BLaER1 treated with 17β-estradiol and CSF1 and Interleukin-3, amounts not matched to agents 10 nM and 100 nM (cell line): ENCODE data around the gene CD7.

Experiments used
- H3K27ac ChIP-seq, 11 experiments: shearing (Covaris generic); formaldehyde crosslinking; 2 replicates each; pipeline ENCODE4 v1.8.1; 2022
- H3K27me3 ChIP-seq, 11 experiments: shearing (Covaris generic); formaldehyde crosslinking; 2 replicates each; pipeline ENCODE4 v1.8.1; 2022
- H3K36me3 ChIP-seq, 11 experiments: shearing (Covaris generic); formaldehyde crosslinking; 2 replicates each; pipeline ENCODE4 v1.8.1; 2022
- H3K4me1 ChIP-seq, 10 experiments: shearing (Covaris generic); formaldehyde crosslinking; 2 replicates each; pipeline ENCODE4 v1.8.1; 2022
- H3K4me2 ChIP-seq, 11 experiments: shearing (Covaris generic); formaldehyde crosslinking; 2 replicates each; pipeline ENCODE4 v1.8.1; 2022
- H3K4me3 ChIP-seq, 10 experiments: shearing (Covaris generic); formaldehyde crosslinking; 2 replicates each; pipeline ENCODE4 v1.8.1; 2022
- H3K9ac ChIP-seq, 11 experiments: shearing (Covaris generic); formaldehyde crosslinking; 2 replicates each; pipeline ENCODE4 v1.8.1; 2022
- H3K9me3 ChIP-seq, 11 experiments: shearing (Covaris generic); formaldehyde crosslinking; replicated peaks in 1 of 11; 2 replicates each; pipeline ENCODE4 v1.8.1; 2022
- H4K20me1 ChIP-seq, 11 experiments: shearing (Covaris generic); formaldehyde crosslinking; 2 replicates each; pipeline ENCODE4 v1.8.1; 2022
- Cebpa-rat ChIP-seq, 11 experiments: shearing (Covaris generic); IDR thresholded peaks; 2 replicates each; pipeline ENCODE4 v1.8.1; 2022

CD7 gene

DNA sequence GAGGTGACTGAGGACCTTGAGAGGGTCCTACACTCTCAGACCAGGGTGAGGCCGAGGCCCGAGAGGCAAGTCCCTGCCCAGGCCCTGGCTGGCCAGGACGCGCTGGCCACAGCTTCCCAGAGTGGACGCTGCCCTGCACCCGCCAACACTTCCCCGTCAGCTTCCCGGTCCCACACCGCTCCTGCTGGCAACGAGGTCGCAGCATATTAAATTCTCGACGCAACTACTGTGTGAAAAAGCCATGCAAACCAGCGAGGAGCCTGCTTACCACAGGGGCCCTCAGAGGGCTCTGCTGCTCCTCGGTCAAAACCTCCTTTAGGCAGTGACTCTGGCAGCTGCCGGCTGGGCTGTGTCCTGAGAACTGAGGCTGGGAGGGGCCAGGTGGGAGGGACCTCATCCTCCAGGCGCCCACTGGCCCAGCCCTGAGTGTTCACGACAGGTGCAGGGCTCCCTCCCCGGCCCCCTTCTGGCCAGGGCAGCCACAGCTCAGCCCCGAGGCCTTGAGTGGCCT lies 39.5 kb upstream of the CD7 start:
- no peak overlapping the region for H3K4me3 ChIP-seq
- H4K20me1 ChIP-seq, result peaks cover 0 to 10% (median 0%) of the 10 kb centered on the region in 11 experiments; a peak in 6 of 22 replicates
- no peak for TF ChIP-seq Cebpa-rat (IDR thresholded peaks at IDR 0.05)
- H3K9ac ChIP-seq, result peak overlapping the region in 1 of 11 experiments; percentile 27; a peak in 2 of 22 replicates
- peak overlapping the region in 4 of 11 experiments; percentile 6 to 35 (median 26); a peak in 4 of 22 replicates for H3K4me2 ChIP-seq
- H3K27ac ChIP-seq, result no peak overlapping the region
- no peaks in the 10 kb centered on the region; a peak in 1 of 22 replicates for H3K27me3 ChIP-seq
- H3K36me3 ChIP-seq, result no peaks in the 10 kb centered on the region
- H3K9me3 ChIP-seq, result peaks cover 0 to 5% (median 0%) of the 10 kb centered on the region in 11 experiments; a peak in 6 of 22 replicates
- peaks cover 9 to 68% (median 50%) of the 10 kb centered on the region in 10 experiments; a peak in 19 of 20 replicates for H3K4me1 ChIP-seq

DNA sequence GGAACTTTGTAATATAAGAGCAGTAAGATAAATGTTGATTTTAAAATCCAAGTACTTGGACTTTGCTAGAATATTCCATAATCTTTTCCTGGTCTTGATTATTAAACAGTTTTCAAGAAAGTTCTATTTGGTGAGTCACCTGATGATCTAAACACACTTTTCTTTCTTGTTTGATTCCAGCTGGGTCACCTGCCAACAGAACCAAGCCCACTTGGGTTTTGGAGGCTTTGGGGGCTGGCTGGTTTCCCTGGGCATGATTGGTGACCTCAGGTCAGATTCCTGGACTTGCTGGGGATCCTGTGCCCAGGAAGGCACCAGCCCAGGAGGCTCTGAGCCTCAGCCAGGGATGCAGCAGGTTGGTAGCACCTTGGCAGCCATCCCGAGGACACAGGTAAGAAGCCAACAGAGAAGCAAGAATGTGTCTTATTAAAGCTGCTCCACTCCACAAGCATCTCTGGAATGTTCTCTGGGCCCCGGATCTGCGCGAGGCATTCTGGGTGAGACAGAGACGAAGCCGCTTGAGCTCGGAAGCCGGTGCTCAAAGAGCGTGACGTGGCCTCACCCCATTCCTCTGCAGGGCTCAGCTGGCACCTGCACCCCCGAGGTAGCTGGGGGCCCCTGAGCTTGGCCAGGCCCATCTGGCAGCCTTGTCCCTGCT lies 38.5 kb upstream of the CD7 start:
- H3K27me3 ChIP-seq, result peaks cover 0 to 7% (median 0%) of the 10 kb centered on the region in 11 experiments; a peak in 4 of 22 replicates
- H3K4me3 ChIP-seq, result no peak overlapping the region
- H4K20me1 ChIP-seq, result peaks cover 0 to 19% (median 7%) of the 10 kb centered on the region in 11 experiments; a peak in 10 of 22 replicates
- H3K36me3 ChIP-seq, result no peaks in the 10 kb centered on the region
- no peak overlapping the region for H3K9ac ChIP-seq
- peaks cover 18 to 78% (median 60%) of the 10 kb centered on the region in 10 experiments for H3K4me1 ChIP-seq
- H3K27ac ChIP-seq, result no peak overlapping the region
- no peak for TF ChIP-seq Cebpa-rat (IDR thresholded peaks at IDR 0.05)
- H3K4me2 ChIP-seq, result peak overlapping the region in 3 of 11 experiments; percentile 29 to 35 (median 34); a peak in 7 of 22 replicates
- peaks cover 0 to 5% (median 0%) of the 10 kb centered on the region in 11 experiments; a peak in 6 of 22 replicates for H3K9me3 ChIP-seq

DNA sequence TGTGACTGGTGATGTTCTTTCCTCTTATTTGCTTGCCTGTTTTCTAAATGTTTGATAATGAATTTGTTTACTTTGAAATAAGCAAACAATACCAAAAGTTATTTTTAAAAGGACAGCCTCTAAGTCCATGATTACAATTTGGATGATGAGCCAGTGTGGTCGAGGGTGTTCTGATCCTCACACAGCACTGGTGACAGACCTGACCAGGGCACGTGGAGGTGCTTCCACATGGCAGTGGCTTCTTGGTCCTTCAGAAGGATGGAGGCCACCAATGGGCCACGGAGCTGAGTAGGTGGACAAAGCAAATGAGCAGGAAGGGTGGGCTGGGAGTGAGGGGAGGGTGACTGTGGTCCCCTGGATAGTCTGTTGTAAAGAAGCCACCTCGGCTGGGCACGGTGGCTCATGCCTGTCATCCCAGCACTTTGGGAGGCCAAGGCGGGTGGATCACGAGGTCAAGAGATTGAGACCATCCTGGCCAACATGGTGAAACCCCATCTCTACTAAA lies 37.4 kb upstream of the CD7 start:
- Histone ChIP-seq H3K4me3 (no peak overlapping the region), H3K9ac (no peak overlapping the region), H3K4me1 (peaks cover 18 to 89% (median 70%) of the 10 kb centered on the region in 10 experiments), H3K4me2 (peak overlapping the region in 4 of 11 experiments; percentile 85 to 92 (median 90); a peak in 5 of 22 replicates), H3K9me3 (peaks cover 0 to 5% (median 0%) of the 10 kb centered on the region in 11 experiments; a peak in 6 of 22 replicates), H3K36me3 (no peaks in the 10 kb centered on the region), H3K27ac (no peak overlapping the region), H4K20me1 (peaks cover 0 to 29% (median 11%) of the 10 kb centered on the region in 11 experiments; a peak in 10 of 22 replicates), H3K27me3 (peaks cover 0 to 11% (median 0%) of the 10 kb centered on the region in 11 experiments; a peak in 4 of 22 replicates)
- TF ChIP-seq Cebpa-rat (IDR thresholded peaks at IDR 0.05), result no peak

DNA sequence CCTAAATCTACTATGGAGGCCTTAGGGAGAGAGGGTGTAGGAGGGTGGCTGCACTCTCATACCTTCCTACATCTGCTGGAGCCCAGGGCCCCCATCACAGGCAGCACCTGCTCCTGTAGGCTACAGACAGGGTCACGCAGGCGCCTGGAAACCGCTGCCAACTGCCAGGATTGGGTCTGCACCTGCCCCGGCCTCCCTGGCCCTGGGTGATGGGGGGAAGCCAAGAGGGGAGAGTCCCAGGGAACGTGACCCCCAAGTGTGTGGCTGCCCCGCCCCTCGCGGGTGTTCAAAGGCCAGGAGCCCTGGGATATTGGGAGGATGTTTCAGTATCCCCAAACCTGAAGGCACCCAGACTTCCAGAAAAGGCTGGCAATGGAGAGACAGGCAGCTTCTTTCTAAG lies 36.1 kb upstream of the CD7 start:
- H3K4me2 ChIP-seq, result peak overlapping the region in 8 of 11 experiments; percentile 30 to 92 (median 87); a peak in 15 of 22 replicates
- no peak overlapping the region for H3K9ac ChIP-seq
- H3K9me3 ChIP-seq, result no peaks in the 10 kb centered on the region
- H3K4me3 ChIP-seq, result no peak overlapping the region
- peaks cover 13 to 92% (median 74%) of the 10 kb centered on the region in 10 experiments; a peak in 19 of 20 replicates for H3K4me1 ChIP-seq
- H4K20me1 ChIP-seq, result peaks cover 0 to 33% (median 11%) of the 10 kb centered on the region in 11 experiments; a peak in 10 of 22 replicates
- H3K27ac ChIP-seq, result no peak overlapping the region
- TF ChIP-seq Cebpa-rat (IDR thresholded peaks at IDR 0.05), result no peak
- H3K27me3 ChIP-seq, result peaks cover 0 to 11% (median 0%) of the 10 kb centered on the region in 11 experiments; a peak in 4 of 22 replicates
- no peaks in the 10 kb centered on the region for H3K36me3 ChIP-seq

DNA sequence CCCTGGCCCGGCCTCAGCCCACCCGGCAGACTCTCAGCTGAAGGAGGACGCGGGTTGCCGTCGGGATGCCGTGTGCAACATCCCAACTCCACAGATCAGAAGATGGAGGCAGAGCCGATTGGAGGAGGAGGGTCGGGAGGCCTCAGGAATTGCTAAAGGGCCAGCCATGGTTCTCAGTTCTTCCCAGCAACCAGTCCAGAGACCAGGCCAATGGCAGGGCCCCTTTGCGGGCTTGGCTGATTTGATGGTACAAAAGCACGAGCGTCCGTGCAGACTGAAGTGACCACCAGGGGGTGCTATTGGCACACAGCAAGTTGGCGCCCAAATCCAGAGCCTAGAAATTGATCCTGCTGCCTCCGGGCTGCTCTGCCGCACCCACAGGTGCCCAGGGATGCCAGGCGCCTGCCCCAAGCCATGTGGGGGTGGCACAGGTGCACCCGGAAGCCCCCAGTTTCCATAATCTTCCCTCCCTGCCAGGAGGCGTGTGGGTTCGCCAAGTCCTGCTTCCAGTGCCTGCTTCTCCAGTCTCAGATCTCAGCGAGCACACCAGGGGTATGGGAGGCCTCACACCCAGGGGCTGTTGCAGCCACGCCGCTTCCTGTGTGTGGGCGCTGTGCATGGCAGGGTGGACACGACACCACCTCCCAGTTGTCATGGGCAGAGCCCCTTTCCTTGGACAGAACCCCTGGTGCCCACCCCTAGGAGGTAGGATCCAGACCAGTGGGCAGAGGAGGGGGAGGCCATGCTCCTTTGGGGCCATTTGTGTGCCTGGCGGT lies 34.5 kb upstream of the CD7 start:
- H3K36me3 ChIP-seq, result no peaks in the 10 kb centered on the region
- H3K27me3 ChIP-seq, result peaks cover 0 to 11% (median 0%) of the 10 kb centered on the region in 11 experiments; a peak in 4 of 22 replicates
- no peak for TF ChIP-seq Cebpa-rat (IDR thresholded peaks at IDR 0.05)
- peaks cover 16 to 87% (median 73%) of the 10 kb centered on the region in 10 experiments for H3K4me1 ChIP-seq
- peak overlapping the region in 7 of 11 experiments; percentile 18 to 77 (median 71); a peak in 11 of 22 replicates for H3K9ac ChIP-seq
- peaks cover 0 to 33% (median 11%) of the 10 kb centered on the region in 11 experiments; a peak in 10 of 22 replicates for H4K20me1 ChIP-seq
- H3K9me3 ChIP-seq, result no peaks in the 10 kb centered on the region
- peak overlapping the region; percentile 59 to 92 (median 85) for H3K4me2 ChIP-seq
- H3K4me3 ChIP-seq, result peak overlapping the region in 1 of 10 experiments; percentile 13; a peak in 1 of 20 replicates
- peak overlapping the region in 7 of 11 experiments; percentile 66 to 86 (median 76); a peak in 11 of 22 replicates for H3K27ac ChIP-seq

DNA sequence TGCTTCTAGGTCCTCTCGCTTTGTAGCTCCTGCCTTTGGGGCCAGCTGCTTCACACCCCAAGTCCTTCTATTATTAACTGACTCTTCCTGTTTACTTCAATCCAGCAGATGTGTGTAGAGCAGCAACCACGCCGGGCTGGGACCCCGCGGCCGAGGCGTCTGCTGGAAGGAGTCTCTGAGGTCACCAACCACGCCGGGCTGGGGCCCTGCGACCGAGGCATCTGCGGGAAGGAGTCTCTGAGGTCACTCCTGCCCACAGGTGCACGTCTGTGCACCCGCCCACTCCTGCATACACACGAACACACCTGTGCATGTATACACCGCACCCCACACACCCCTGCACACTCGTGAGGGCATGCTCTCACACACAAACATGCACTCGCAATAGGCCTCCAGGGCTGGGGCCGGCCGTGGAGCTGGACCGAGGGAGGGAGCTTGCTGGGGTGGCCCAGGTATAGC lies 33.9 kb upstream of the CD7 start:
- Histone ChIP-seq H3K4me2 (peak overlapping the region; percentile 4 to 92 (median 85)), H3K4me3 (peak overlapping the region in 2 of 10 experiments; percentile 9 to 13; a peak in 2 of 20 replicates), H3K9me3 (no peaks in the 10 kb centered on the region), H4K20me1 (peaks cover 0 to 33% (median 11%) of the 10 kb centered on the region in 11 experiments; a peak in 10 of 22 replicates), H3K27me3 (peaks cover 0 to 15% (median 0%) of the 10 kb centered on the region in 11 experiments; a peak in 4 of 22 replicates), H3K36me3 (no peaks in the 10 kb centered on the region), H3K4me1 (peaks cover 21 to 87% (median 77%) of the 10 kb centered on the region in 10 experiments), H3K9ac (peak overlapping the region in 9 of 11 experiments; percentile 5 to 77 (median 59); a peak in 14 of 22 replicates), H3K27ac (peak overlapping the region in 8 of 11 experiments; percentile 54 to 86 (median 74); a peak in 16 of 22 replicates)
- TF ChIP-seq Cebpa-rat (IDR thresholded peaks at IDR 0.05), result no peak

DNA sequence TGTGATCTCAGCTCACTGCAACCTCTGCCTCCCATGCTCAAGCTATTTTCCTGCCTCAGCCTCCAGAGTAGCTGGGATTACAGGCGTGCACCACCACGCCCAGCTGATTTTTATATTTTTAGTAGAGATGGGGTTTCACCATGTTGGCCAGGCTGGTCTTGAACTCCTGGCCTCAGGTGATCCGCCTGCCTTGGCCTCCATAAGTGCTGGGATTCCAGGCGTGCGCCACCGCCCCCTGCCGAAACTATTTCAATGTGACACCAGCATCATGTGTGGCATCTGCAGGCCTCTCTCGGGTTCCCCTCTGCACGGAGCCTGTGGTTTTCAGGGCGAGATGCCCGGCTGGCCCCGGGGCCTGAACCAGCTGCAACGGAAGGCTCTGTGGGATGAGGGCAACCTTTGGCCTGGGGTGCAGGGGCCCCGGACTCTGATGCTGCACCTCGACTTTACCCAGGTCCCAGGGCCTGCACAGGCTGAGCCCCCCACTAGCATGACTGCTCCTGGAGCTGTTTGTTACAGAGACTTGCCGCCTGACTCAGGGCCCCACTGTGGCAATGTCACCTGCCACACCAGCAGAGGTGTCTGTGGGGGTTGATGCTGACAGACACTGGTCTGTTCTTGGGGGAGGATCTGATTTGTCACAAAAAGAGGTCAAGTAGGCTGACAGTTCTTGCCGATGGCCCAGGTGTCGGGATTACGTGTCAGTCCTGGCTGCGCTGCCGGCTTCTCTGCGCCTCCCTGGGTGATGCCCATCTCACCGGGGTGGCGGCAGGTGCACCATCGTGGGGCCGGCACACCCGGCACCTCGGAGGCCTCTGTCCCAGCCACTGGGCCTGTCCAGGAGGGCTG lies 33.0 kb upstream of the CD7 start:
- Histone ChIP-seq H3K4me3 (peak overlapping the region in 1 of 10 experiments; percentile 9; a peak in 1 of 20 replicates), H3K27me3 (peaks cover 0 to 15% (median 0%) of the 10 kb centered on the region in 11 experiments; a peak in 4 of 22 replicates), H3K9me3 (no peaks in the 10 kb centered on the region), H3K4me2 (peak overlapping the region in 10 of 11 experiments; percentile 60 to 92 (median 87); a peak in 19 of 22 replicates), H3K9ac (peak overlapping the region in 9 of 11 experiments; percentile 5 to 77 (median 59); a peak in 15 of 22 replicates), H3K36me3 (no peaks in the 10 kb centered on the region), H4K20me1 (peaks cover 0 to 33% (median 11%) of the 10 kb centered on the region in 11 experiments; a peak in 10 of 22 replicates), H3K27ac (peak overlapping the region in 9 of 11 experiments; percentile 11 to 86 (median 71); a peak in 17 of 22 replicates), H3K4me1 (peaks cover 21 to 83% (median 79%) of the 10 kb centered on the region in 10 experiments)
- no peak for TF ChIP-seq Cebpa-rat (IDR thresholded peaks at IDR 0.05)
